IPS-18c (cell line): ENCODE data around the gene STC2.

Source experiments
- H3K4me3 ChIP-seq: 2 replicates; pipeline ENCODE4 v1.7.0; 2013; ENCODE audit warnings: low read depth, mild to moderate bottlenecking, low read length, moderate library complexity; ENCODE audit not compliant: insufficient read depth
- H3K9me3 ChIP-seq: one replicate; pipeline ENCODE4 v1.6.1; 2013; ENCODE audit warnings: mild to moderate bottlenecking, low read length, moderate library complexity; ENCODE audit not compliant: control insufficient read depth, insufficient read depth

STC2 gene

GRCh38 chr5:173317852-173318251, 10.4 kb downstream of the STC2 start:
- Histone ChIP-seq H3K9me3 (no peaks in the 10 kb centered on the region), H3K4me3 (no peak overlapping the region)

DNA sequence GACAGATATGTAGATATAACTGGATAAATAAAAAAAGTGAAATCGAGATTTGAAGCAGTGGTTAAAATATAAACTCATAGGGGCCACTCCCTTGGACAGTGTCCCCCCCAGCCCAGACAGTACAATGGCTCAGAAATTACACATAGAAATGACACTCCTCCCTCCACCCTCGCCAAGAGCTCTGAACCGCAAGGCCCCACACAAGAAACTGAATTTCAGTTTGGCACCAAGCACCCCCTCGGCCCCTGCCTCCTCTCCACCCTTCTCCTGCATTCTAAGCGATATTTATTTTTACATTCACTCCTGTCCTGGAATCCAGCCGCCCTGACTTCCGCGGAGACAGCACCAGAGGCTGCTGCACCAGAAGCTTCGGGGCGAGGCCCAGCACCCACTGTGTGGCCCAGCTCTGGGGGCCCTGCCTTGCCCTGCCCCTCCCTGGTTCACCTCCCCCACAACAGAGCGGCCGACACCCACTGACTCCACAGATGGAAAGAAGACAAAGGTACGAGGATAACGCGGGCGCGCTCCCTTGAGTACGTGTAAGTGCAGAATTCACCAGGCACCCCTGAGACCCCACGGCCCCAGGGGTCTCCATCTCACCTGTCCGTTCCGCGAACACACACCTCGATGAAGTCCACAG, 11.0 kb downstream of the STC2 start:
- Histone ChIP-seq H3K9me3 (no peaks in the 10 kb centered on the region), H3K4me3 (no peak overlapping the region)

- Histone ChIP-seq H3K9me3 (no peaks in the 10 kb centered on the region), H3K4me3 (no peak overlapping the region)
These were observed 11.7 kb downstream of the STC2 start for GRCh38 chr5:173316339-173317020.

GRCh38 chr5:173315495-173316338, 12.5 kb downstream of the STC2 start:
- Histone ChIP-seq H3K9me3 (no peaks in the 10 kb centered on the region), H3K4me3 (no peak overlapping the region)

GRCh38 chr5:173314166-173314952, 13.9 kb downstream of the STC2 start:
- no peaks in the 10 kb centered on the region for H3K9me3 ChIP-seq
- no peak overlapping the region for H3K4me3 ChIP-seq

- no peak overlapping the region for H3K4me3 ChIP-seq
- no peaks in the 10 kb centered on the region for H3K9me3 ChIP-seq
These were observed 14.8 kb downstream of the STC2 start for GRCh38 chr5:173313351-173313801.

DNA sequence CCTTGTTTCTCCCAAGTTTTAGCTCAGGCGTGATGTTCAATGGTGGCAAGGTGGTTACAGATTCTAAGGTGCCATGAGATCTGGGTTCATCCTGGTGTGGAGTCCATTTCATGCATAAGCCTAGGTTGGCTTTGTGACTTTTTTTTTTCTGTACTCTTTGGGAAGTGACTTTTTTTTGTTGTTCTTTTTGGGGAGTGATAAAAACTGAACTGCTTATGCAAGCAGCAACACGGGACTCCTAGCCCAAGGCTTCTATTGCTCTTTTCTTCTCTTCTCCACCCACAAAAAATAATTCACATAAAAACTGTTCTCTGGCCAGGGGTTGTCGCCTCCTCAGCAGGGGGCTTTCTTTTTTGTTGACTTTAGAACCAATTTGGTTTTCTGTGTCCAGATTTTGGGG, 15.4 kb downstream of the STC2 start:
- no peaks in the 10 kb centered on the region for H3K9me3 ChIP-seq
- H3K4me3 ChIP-seq: no peak overlapping the region

DNA sequence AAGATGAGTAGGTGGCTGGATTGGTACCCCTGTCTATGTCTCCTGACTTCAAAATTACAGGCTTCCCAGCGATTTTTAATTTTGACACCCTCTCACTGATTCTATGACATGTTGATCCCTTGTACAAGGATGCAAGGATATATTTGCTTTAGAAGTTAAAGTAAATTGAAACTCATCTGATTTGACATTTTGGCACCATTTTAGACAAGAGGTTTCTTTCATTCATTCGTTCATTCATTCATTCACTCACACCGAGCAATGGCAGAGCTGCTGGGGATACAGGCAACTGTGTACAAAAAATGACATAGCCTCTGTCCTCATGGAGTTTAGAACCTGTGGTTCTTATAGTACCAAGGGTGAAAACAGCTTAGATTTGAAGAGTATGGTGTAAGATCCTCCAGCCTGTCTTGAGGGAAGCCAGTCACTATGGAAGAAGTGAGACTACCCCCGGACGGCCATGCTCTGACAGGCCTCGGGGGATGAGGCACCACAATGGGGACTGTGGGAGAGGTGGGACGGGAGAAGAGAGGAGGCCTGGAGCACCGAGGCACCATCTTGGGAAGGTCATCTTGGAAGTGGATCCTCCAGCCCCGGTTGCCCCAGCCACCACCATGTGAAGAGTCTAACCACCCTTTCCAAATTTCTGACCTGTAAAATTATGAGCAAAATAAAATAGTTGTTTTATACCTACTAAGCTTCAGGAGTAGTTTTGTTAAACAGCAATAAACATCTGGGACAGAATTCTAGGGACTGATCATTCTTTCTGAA, 16.2 kb downstream of the STC2 start:
- no peaks in the 10 kb centered on the region for H3K9me3 ChIP-seq

DNA sequence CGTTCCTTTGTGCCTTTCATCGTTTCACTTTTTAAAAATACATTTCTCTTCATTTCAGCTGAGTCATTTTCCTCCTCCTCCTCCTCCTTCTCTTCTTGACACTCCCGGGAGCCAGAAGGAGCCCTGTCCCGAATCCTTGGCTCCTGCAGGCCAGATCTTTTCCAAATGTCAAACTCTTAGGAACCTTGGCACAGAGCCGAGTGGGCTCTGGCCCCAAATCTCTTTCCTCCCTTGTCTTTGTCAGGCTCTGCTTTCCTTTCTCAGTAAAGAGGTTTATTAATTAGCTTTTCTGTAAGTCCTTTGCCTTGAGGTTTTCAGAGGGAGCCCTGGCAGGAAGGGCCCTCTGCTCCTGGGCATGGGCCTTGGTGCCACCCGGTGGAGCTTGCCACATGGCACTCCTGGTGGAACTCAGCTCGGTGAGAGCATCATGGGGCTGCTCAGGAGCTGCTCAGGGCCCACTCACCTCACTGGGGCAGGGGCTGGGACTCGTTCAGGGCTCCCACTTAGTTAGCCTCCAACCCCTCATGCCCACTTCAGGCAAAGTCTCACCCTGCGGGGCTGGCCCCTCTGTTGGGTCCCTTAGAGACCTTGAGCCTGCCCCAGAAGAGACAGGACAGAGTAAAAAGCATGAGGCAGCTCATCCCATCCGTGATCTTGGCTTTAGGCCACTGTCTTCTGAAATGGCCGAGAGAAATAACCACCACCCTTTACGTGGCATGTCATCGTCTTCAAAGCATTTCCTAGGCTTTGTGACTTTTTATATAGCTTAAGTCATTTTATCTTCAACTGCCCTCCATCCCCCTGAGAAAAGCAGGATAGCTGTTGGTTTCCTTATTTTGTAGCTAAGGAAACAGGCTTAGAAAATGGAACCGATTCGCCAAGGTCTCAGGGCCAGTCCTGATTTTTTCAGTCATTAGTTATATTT, 17.1 kb downstream of the STC2 start:
- Histone ChIP-seq H3K4me3 (no peak overlapping the region), H3K9me3 (no peaks in the 10 kb centered on the region)

More for the DNA sequence above, 16.2 kb downstream of the STC2 start:
- H3K4me3 ChIP-seq: no peak overlapping the region

DNA sequence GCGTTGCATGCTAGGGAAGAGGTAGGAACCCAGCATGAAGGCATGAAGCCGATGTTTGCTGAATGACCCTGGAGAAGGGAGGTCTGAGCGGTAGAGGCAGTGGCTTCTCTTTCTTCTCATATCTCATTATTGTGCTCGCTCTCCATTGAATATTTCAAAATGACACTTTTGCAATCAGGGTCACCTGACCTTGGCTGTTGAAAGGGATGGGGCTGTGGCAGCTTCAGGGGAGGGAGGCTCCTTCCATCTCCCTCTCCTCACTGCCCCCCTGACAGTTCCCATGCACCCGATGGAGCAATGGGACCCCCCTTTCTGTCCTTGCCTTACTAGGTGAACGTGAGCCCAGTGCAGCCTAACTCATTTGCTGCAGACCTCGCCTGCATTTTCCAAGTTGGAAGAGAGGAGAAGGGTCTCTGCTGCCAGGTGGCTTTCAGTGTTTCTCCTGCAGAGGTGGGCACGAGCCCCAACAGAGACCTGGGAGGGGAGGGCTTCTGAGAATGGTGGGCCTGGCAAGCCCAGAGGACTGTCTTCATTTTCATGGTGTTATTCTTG, 17.9 kb downstream of the STC2 start:
- no peak overlapping the region for H3K4me3 ChIP-seq
- H3K9me3 ChIP-seq: no peaks in the 10 kb centered on the region

GRCh38 chr5:173309731-173310130, 18.5 kb downstream of the STC2 start:
- no peaks in the 10 kb centered on the region for H3K9me3 ChIP-seq
- H3K4me3 ChIP-seq: no peak overlapping the region

DNA sequence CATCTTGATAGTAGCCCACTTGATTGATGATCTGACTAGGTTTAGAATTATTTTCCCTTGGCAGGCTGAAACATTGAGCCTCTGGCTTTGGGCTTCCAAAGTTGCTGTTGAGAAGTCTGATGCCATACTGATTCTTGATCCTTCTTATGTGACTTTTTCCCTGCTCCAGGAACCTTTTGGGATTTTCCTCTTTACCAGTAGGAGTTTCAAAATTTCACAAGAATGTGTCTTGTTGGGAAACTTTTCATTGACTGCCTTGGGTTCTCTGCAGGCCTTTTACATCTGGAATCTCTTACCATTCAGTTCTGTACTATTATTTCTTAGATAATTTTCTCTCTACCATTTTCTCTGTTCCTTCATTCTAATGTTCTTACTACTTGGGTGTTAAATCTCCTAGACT, 20.0 kb downstream of the STC2 start:
- no peak overlapping the region for H3K4me3 ChIP-seq

GRCh38 chr5:173307695-173308094, 20.5 kb downstream of the STC2 start:
- Histone ChIP-seq H3K9me3 (no peaks in the 10 kb centered on the region), H3K4me3 (no peak overlapping the region)

More for the DNA sequence above, 20.0 kb downstream of the STC2 start:
- H3K9me3 ChIP-seq: no peaks in the 10 kb centered on the region

- H3K9me3 ChIP-seq: no peaks in the 10 kb centered on the region
- no peak overlapping the region for H3K4me3 ChIP-seq
These were observed 21.5 kb downstream of the STC2 start for GRCh38 chr5:173306695-173307094.

DNA sequence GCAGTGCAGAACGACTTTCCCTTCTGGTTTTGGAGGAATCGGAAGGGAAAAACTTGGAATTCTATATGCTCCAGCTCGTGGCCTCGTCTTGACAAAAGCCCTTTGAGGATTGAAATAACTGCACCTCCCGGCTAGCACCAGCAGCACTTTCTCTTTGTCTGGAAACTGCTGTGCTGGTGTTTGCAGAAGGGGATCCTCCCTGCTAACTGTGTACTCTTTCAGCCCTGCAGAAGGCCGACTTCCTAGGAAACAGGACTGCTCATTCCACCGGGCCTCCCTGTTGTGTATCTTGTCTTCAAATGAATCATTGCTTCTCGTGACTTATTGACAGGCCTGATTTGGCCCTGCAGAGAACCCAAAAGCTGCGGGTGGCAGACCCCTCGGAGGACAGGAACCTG, 23.6 kb downstream of the STC2 start:
- Histone ChIP-seq H3K4me3 (no peak overlapping the region), H3K9me3 (no peaks in the 10 kb centered on the region)
